ENCODE measurements around the gene ARSD.
"Not testable (repeated sequence)": the region's sequence is repeated elsewhere in the genome, so short reads cannot be mapped to it uniquely, and the experiment has no call there.

The ARSD gene

GRCh38 chrX:2928583-2929434 lies at the start of gene ARSD:
Gene ARSD, minus strand, starts transcription at chrX:2929339. Its CDS starts 64 bp downstream, at chrX:2929275.
- Histone ChIP-seq H3K27me3 (ENCODE audit: control insufficient read depth in 1 of 2, insufficient read depth in 2 of 2, low read length in 2 of 2) (no peaks in the 10 kb centered on the region), H3K27ac (ENCODE audit: low read depth, low read length) (peak within 1 kb of the TSS; percentile 93), H3K9me3 (ENCODE audit: control insufficient read depth in 1 of 2, low read length in 2 of 2) (no peaks in the 10 kb centered on the region), H3K4me1 (ENCODE audit: control insufficient read depth in 1 of 2, insufficient read depth in 2 of 2, low read length in 2 of 2) (no peaks in the 10 kb centered on the region), H3K36me3 (ENCODE audit: control insufficient read depth in 1 of 2, insufficient read depth in 2 of 2, low read length in 2 of 2) (no peaks in the 10 kb centered on the region), H3K9ac (ENCODE audit: low read depth in 1 of 2, low read length in 2 of 2) (peak within 1 kb of the TSS; percentile 59 to 69), H3K4me3 (ENCODE audit: low read depth in 1 of 2, low read length in 2 of 2) (peak within 1 kb of the TSS; percentile 56 to 64)

GRCh38 chrX:2978639-2979038 lies 49.5 kb upstream of the ARSD start:
- not testable (repeated sequence) for H3K9me3 ChIP-seq (ENCODE audit: control insufficient read depth in 1 of 2, low read length in 2 of 2); H3K27ac ChIP-seq (ENCODE audit: low read depth, low read length); H3K27me3 ChIP-seq (ENCODE audit: control insufficient read depth in 1 of 2, insufficient read depth in 2 of 2, low read length in 2 of 2); H3K36me3 ChIP-seq (ENCODE audit: control insufficient read depth in 1 of 2, insufficient read depth in 2 of 2, low read length in 2 of 2); H3K4me3 ChIP-seq (ENCODE audit: low read depth in 1 of 2, low read length in 2 of 2); H3K9ac ChIP-seq (ENCODE audit: low read depth in 1 of 2, low read length in 2 of 2); H3K4me1 ChIP-seq (ENCODE audit: control insufficient read depth in 1 of 2, insufficient read depth in 2 of 2, low read length in 2 of 2)

GRCh38 chrX:2974961-2975360 lies 45.8 kb upstream of the ARSD start:
- H3K27me3 ChIP-seq (ENCODE audit: control insufficient read depth in 1 of 2, insufficient read depth in 2 of 2, low read length in 2 of 2): no peaks in the 10 kb centered on the region
- no peaks in the 10 kb centered on the region for H3K4me1 ChIP-seq (ENCODE audit: control insufficient read depth in 1 of 2, insufficient read depth in 2 of 2, low read length in 2 of 2)
- H3K4me3 ChIP-seq (ENCODE audit: low read depth in 1 of 2, low read length in 2 of 2): no peak overlapping the region
- no peak overlapping the region for H3K9ac ChIP-seq (ENCODE audit: low read depth in 1 of 2, low read length in 2 of 2)
- H3K27ac ChIP-seq (ENCODE audit: low read depth, low read length): no peak overlapping the region
- H3K9me3 ChIP-seq (ENCODE audit: control insufficient read depth in 1 of 2, low read length in 2 of 2): no peaks in the 10 kb centered on the region
- H3K36me3 ChIP-seq (ENCODE audit: control insufficient read depth in 1 of 2, insufficient read depth in 2 of 2, low read length in 2 of 2): no peaks in the 10 kb centered on the region

GRCh38 chrX:2972391-2972790 lies 43.3 kb upstream of the ARSD start:
- H3K9ac ChIP-seq (ENCODE audit: low read depth in 1 of 2, low read length in 2 of 2): no peak overlapping the region
- H3K9me3 ChIP-seq (ENCODE audit: control insufficient read depth in 1 of 2, low read length in 2 of 2): no peaks in the 10 kb centered on the region
- H3K4me3 ChIP-seq (ENCODE audit: low read depth in 1 of 2, low read length in 2 of 2): no peak overlapping the region
- H3K27ac ChIP-seq (ENCODE audit: low read depth, low read length): no peak overlapping the region
- H3K4me1 ChIP-seq (ENCODE audit: control insufficient read depth in 1 of 2, insufficient read depth in 2 of 2, low read length in 2 of 2): no peaks in the 10 kb centered on the region
- no peaks in the 10 kb centered on the region for H3K27me3 ChIP-seq (ENCODE audit: control insufficient read depth in 1 of 2, insufficient read depth in 2 of 2, low read length in 2 of 2)
- H3K36me3 ChIP-seq (ENCODE audit: control insufficient read depth in 1 of 2, insufficient read depth in 2 of 2, low read length in 2 of 2): no peaks in the 10 kb centered on the region

- Histone ChIP-seq H3K9me3 (ENCODE audit: control insufficient read depth in 1 of 2, low read length in 2 of 2) (no peaks in the 10 kb centered on the region), H3K27me3 (ENCODE audit: control insufficient read depth in 1 of 2, insufficient read depth in 2 of 2, low read length in 2 of 2) (no peaks in the 10 kb centered on the region), H3K27ac (ENCODE audit: low read depth, low read length) (no peak overlapping the region), H3K4me3 (ENCODE audit: low read depth in 1 of 2, low read length in 2 of 2) (no peak overlapping the region), H3K4me1 (ENCODE audit: control insufficient read depth in 1 of 2, insufficient read depth in 2 of 2, low read length in 2 of 2) (no peaks in the 10 kb centered on the region), H3K9ac (ENCODE audit: low read depth in 1 of 2, low read length in 2 of 2) (no peak overlapping the region), H3K36me3 (ENCODE audit: control insufficient read depth in 1 of 2, insufficient read depth in 2 of 2, low read length in 2 of 2) (no peaks in the 10 kb centered on the region)
Measured at GRCh38 chrX:2969021-2969420, 39.9 kb upstream of the ARSD start.

GRCh38 chrX:2967998-2968909 lies 39.1 kb upstream of the ARSD start:
- peak overlapping the region in 1 of 2 donors; percentile 35 for H3K4me3 ChIP-seq (ENCODE audit: low read depth in 1 of 2, low read length in 2 of 2)

GRCh38 chrX:2967584-2967983 lies 38.4 kb upstream of the ARSD start:
- no peaks in the 10 kb centered on the region for H3K9me3 ChIP-seq (ENCODE audit: control insufficient read depth in 1 of 2, low read length in 2 of 2)
- no peak overlapping the region for H3K9ac ChIP-seq (ENCODE audit: low read depth in 1 of 2, low read length in 2 of 2)
- no peaks in the 10 kb centered on the region for H3K27me3 ChIP-seq (ENCODE audit: control insufficient read depth in 1 of 2, insufficient read depth in 2 of 2, low read length in 2 of 2)
- H3K36me3 ChIP-seq (ENCODE audit: control insufficient read depth in 1 of 2, insufficient read depth in 2 of 2, low read length in 2 of 2): no peaks in the 10 kb centered on the region
- no peak overlapping the region for H3K4me3 ChIP-seq (ENCODE audit: low read depth in 1 of 2, low read length in 2 of 2)
- H3K27ac ChIP-seq (ENCODE audit: low read depth, low read length): no peak overlapping the region
- H3K4me1 ChIP-seq (ENCODE audit: control insufficient read depth in 1 of 2, insufficient read depth in 2 of 2, low read length in 2 of 2): no peaks in the 10 kb centered on the region

More at GRCh38 chrX:2967998-2968909, 39.1 kb upstream of the ARSD start:
- no peaks in the 10 kb centered on the region for H3K36me3 ChIP-seq (ENCODE audit: control insufficient read depth in 1 of 2, insufficient read depth in 2 of 2, low read length in 2 of 2)
- no peaks in the 10 kb centered on the region for H3K27me3 ChIP-seq (ENCODE audit: control insufficient read depth in 1 of 2, insufficient read depth in 2 of 2, low read length in 2 of 2)
- no peak overlapping the region for H3K27ac ChIP-seq (ENCODE audit: low read depth, low read length)
- H3K4me1 ChIP-seq (ENCODE audit: control insufficient read depth in 1 of 2, insufficient read depth in 2 of 2, low read length in 2 of 2): no peaks in the 10 kb centered on the region
- H3K9me3 ChIP-seq (ENCODE audit: control insufficient read depth in 1 of 2, low read length in 2 of 2): no peaks in the 10 kb centered on the region
- H3K9ac ChIP-seq (ENCODE audit: low read depth in 1 of 2, low read length in 2 of 2): no peak overlapping the region

GRCh38 chrX:2967012-2967411 lies 37.9 kb upstream of the ARSD start:
- H3K9me3 ChIP-seq (ENCODE audit: control insufficient read depth in 1 of 2, low read length in 2 of 2): no peaks in the 10 kb centered on the region
- H3K36me3 ChIP-seq (ENCODE audit: control insufficient read depth in 1 of 2, insufficient read depth in 2 of 2, low read length in 2 of 2): no peaks in the 10 kb centered on the region
- no peak overlapping the region for H3K4me3 ChIP-seq (ENCODE audit: low read depth in 1 of 2, low read length in 2 of 2)
- no peaks in the 10 kb centered on the region for H3K4me1 ChIP-seq (ENCODE audit: control insufficient read depth in 1 of 2, insufficient read depth in 2 of 2, low read length in 2 of 2)
- H3K27me3 ChIP-seq (ENCODE audit: control insufficient read depth in 1 of 2, insufficient read depth in 2 of 2, low read length in 2 of 2): no peaks in the 10 kb centered on the region
- no peak overlapping the region for H3K9ac ChIP-seq (ENCODE audit: low read depth in 1 of 2, low read length in 2 of 2)
- no peak overlapping the region for H3K27ac ChIP-seq (ENCODE audit: low read depth, low read length)

- Histone ChIP-seq H3K36me3 (ENCODE audit: control insufficient read depth in 1 of 2, insufficient read depth in 2 of 2, low read length in 2 of 2) (no peaks in the 10 kb centered on the region), H3K9me3 (ENCODE audit: control insufficient read depth in 1 of 2, low read length in 2 of 2) (no peaks in the 10 kb centered on the region), H3K27ac (ENCODE audit: low read depth, low read length) (no peak overlapping the region), H3K4me1 (ENCODE audit: control insufficient read depth in 1 of 2, insufficient read depth in 2 of 2, low read length in 2 of 2) (no peaks in the 10 kb centered on the region), H3K9ac (ENCODE audit: low read depth in 1 of 2, low read length in 2 of 2) (no peak overlapping the region), H3K4me3 (ENCODE audit: low read depth in 1 of 2, low read length in 2 of 2) (no peak overlapping the region), H3K27me3 (ENCODE audit: control insufficient read depth in 1 of 2, insufficient read depth in 2 of 2, low read length in 2 of 2) (no peaks in the 10 kb centered on the region)
Measured at GRCh38 chrX:2965965-2966364, 36.8 kb upstream of the ARSD start.
